ENCODE measurements around the gene KCNJ5.

DNA sequence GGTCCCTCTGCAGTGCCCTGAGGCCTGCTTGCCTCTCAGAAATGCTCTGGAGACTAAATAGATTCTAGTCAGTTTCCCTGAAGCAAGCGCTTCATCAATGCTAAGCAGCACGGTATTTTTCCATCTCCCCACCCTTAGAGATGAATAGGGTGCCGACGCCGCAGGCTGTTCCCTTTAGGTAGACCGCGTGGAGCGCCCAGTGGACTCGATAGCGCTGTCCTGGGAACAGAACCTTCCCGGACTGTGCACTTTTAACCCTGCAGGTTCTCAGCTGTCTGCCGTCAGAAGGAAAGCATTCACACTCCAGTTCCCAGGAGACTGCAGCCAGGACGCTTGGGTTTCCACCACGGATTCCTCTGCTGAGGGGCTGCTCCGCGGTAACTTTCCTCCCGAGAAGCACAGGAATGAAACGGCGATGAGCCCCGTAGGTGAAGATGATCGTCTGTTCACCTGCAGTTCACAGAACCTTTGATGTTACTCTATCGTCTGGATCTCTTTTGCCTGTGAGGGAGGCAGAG lies 15.0 kb upstream of the KCNJ5 start:
- TF ChIP-seq POLR2A (IDR thresholded peaks at IDR 0.05) (no peak), EP300 (IDR thresholded peaks at IDR 0.05) (no peak)
- TF ChIP-seq, protein P1, sequence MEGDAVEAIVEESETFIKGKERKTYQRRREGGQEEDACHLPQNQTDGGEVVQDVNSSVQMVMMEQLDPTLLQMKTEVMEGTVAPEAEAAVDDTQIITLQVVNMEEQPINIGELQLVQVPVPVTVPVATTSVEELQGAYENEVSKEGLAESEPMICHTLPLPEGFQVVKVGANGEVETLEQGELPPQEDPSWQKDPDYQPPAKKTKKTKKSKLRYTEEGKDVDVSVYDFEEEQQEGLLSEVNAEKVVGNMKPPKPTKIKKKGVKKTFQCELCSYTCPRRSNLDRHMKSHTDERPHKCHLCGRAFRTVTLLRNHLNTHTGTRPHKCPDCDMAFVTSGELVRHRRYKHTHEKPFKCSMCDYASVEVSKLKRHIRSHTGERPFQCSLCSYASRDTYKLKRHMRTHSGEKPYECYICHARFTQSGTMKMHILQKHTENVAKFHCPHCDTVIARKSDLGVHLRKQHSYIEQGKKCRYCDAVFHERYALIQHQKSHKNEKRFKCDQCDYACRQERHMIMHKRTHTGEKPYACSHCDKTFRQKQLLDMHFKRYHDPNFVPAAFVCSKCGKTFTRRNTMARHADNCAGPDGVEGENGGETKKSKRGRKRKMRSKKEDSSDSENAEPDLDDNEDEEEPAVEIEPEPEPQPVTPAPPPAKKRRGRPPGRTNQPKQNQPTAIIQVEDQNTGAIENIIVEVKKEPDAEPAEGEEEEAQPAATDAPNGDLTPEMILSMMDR (IDR thresholded peaks at IDR 0.05), result no peak

All from tibial nerve (tissue), 4 donors.